Stimulated activated CD4-positive, alpha-beta T cell treated with anti-CD3 and anti-CD28 coated beads, Interleukin-1b, Interleukin-23, amount 100 ng/mL, for 48 hours (primary cell): Measurements from ENCODE around the gene BMPR2.
"Not testable (repeated sequence)": the region's sequence is repeated elsewhere in the genome, so short reads cannot be mapped to it uniquely, and the experiment has no call there.

Experiments used
- DNase-seq: peaks from one replicate; pipeline ENCODE4 v3.0.0-alpha.2; 2020

The BMPR2 gene

GRCh38 chr2:202542142-202542541 lies 166.0 kb downstream of the BMPR2 start:
- DNase-seq, result no peak

- DNase-seq, result no peak
Measured at GRCh38 chr2:202545523-202545922, 169.4 kb downstream of the BMPR2 start.

GRCh38 chr2:202545931-202546330 lies 169.8 kb downstream of the BMPR2 start:
- no peak for DNase-seq

- DNase-seq, result not testable (repeated sequence)
Measured at GRCh38 chr2:202546499-202547141, 170.5 kb downstream of the BMPR2 start.

- no peak for DNase-seq
Measured at GRCh38 chr2:202548240-202548639, 172.1 kb downstream of the BMPR2 start.

GRCh38 chr2:202551000-202551399 lies 174.9 kb downstream of the BMPR2 start:
- DNase-seq, result not testable (repeated sequence)

GRCh38 chr2:202555356-202555755 lies 179.2 kb downstream of the BMPR2 start:
- peak; percentile 23 for DNase-seq

GRCh38 chr2:202560200-202560599 lies 184.1 kb downstream of the BMPR2 start:
- no peak for DNase-seq

GRCh38 chr2:202564226-202564625 lies 188.1 kb downstream of the BMPR2 start:
- DNase-seq, result no peak

- DNase-seq, result no peak
Measured at GRCh38 chr2:202566286-202566685, 190.2 kb downstream of the BMPR2 start.

- no peak for DNase-seq
Measured at GRCh38 chr2:202574541-202574940, 198.4 kb downstream of the BMPR2 start.

- not testable (repeated sequence) for DNase-seq
Measured at GRCh38 chr2:202575194-202575593, 199.1 kb downstream of the BMPR2 start.

- DNase-seq, result no peak
Measured at GRCh38 chr2:202577250-202578183, 201.4 kb downstream of the BMPR2 start.

GRCh38 chr2:202582846-202583245 lies 206.7 kb downstream of the BMPR2 start:
- DNase-seq, result not testable (repeated sequence)

GRCh38 chr2:202583709-202584219 lies 207.6 kb downstream of the BMPR2 start:
- DNase-seq, result no peak

GRCh38 chr2:202588647-202589581 lies 212.8 kb downstream of the BMPR2 start:
- DNase-seq, result peak; percentile 65

GRCh38 chr2:202589582-202589949 lies 213.4 kb downstream of the BMPR2 start:
- no peak for DNase-seq

GRCh38 chr2:202592566-202592965 lies 216.4 kb downstream of the BMPR2 start:
- DNase-seq, result no peak

GRCh38 chr2:202599105-202599504 lies 223.0 kb downstream of the BMPR2 start:
- DNase-seq, result no peak

- DNase-seq, result no peak
Measured at GRCh38 chr2:202599911-202600310, 223.8 kb downstream of the BMPR2 start.

GRCh38 chr2:202604699-202605098 lies 228.6 kb downstream of the BMPR2 start:
- DNase-seq, result no peak

GRCh38 chr2:202605174-202605573 lies 229.0 kb downstream of the BMPR2 start:
- DNase-seq, result no peak
